OCI-LY1 (cell line): ENCODE results near the gene MCTP1.

Experiments used
- CTCF ChIP-seq: fragments of 200-600 bp; sonication (generic), shearing (Covaris generic); IDR thresholded peaks from 2 replicates; pipeline ENCODE4 v1.5.1; 2017; ENCODE audit warnings: mild to moderate bottlenecking, antibody characterized with exemption, low read length, moderate library complexity, mixed read lengths
- EZH2 ChIP-seq: fragments of 200-600 bp; sonication (generic), shearing (Covaris generic); IDR thresholded peaks from 2 replicates; pipeline ENCODE4 v1.8.0; 2017; ENCODE audit warnings: borderline replicate concordance, mixed run types, mild to moderate bottlenecking, antibody characterized with exemption, low read length, moderate library complexity, mixed read lengths

GRCh38 chr5:95107138-95107537 lies 177.8 kb downstream of the MCTP1 start:
- no peak for TF ChIP-seq CTCF
- no peak for TF ChIP-seq EZH2
